Effector memory CD8-positive, alpha-beta T cell (primary cell): ENCODE results near the gene ISG20L2.

Experiments
- ATAC-seq: fragments of 150-1000 bp; cut with Tn5 transposase; replicated peaks from 2 replicates; pipeline ENCODE4 v1.10.0; 2021; ENCODE audit warnings: mild to moderate bottlenecking, moderate library complexity
- DNase-seq, 3 experiments: peaks; one replicate each; pipeline ENCODE4 v3.0.0; 2021
- H3K27ac Mint-ChIP-seq, 2 donors: one replicate each; pipeline ENCODE4 v1.8.0; 2022; ENCODE audit warnings: mild to moderate bottlenecking in 2 of 2, mixed read lengths in 2 of 2, moderate library complexity in 2 of 2
- H3K27me3 Mint-ChIP-seq, 2 donors: one replicate each; pipeline ENCODE4 v1.8.0; 2022; ENCODE audit warnings: mixed read lengths in 2 of 2
- H3K36me3 Mint-ChIP-seq: one replicate; pipeline ENCODE4 v1.8.0; 2022; ENCODE audit warnings: mild to moderate bottlenecking, moderate library complexity, mixed read lengths; ENCODE audit not compliant: insufficient read depth
- H3K4me1 Mint-ChIP-seq, 2 donors: one replicate each; pipeline ENCODE4 v1.8.0; 2022; ENCODE audit warnings: low read depth in 2 of 2, mixed read lengths in 2 of 2
- H3K4me3 Mint-ChIP-seq, 2 donors: one replicate each; pipeline ENCODE4 v1.8.0; 2022; ENCODE audit warnings: mild to moderate bottlenecking in 2 of 2, mixed read lengths in 2 of 2, moderate library complexity in 2 of 2
- H3K9me3 Mint-ChIP-seq, 2 donors: one replicate each; pipeline ENCODE4 v1.8.0; 2022; ENCODE audit warnings: mixed read lengths in 2 of 2

ISG20L2 gene

DNA sequence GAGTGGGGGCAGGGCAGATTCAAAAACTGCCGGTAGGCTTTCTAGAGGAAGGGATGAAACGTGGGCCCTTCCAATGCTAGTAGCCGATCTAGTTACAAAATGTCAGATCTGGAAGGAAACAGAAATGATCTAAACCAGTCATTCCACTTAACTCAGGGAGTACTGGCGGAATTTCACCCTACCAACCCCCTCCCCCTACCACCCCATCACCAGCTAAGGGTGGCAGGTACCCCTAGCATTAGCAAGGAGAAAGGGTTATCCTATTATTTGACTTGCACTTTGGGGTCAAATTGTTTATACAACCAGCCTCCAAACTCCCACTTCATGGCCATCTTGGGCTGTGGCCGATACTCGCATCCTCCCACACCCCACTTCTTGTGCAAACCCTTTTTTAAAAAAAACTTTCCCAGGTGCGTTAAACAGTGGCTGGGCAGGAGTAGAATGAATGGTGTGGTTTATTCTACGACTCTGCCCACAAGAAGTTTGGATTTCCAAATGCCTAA is 13.0 kb upstream of the ISG20L2 start:
- Mint-ChIP-seq H3K4me1 (peaks cover 30 to 39% of the 10 kb centered on the region in 2 donors), H3K4me3 (peak overlapping the region; percentile 95 to 99)
- ATAC-seq, result no peak

DNA sequence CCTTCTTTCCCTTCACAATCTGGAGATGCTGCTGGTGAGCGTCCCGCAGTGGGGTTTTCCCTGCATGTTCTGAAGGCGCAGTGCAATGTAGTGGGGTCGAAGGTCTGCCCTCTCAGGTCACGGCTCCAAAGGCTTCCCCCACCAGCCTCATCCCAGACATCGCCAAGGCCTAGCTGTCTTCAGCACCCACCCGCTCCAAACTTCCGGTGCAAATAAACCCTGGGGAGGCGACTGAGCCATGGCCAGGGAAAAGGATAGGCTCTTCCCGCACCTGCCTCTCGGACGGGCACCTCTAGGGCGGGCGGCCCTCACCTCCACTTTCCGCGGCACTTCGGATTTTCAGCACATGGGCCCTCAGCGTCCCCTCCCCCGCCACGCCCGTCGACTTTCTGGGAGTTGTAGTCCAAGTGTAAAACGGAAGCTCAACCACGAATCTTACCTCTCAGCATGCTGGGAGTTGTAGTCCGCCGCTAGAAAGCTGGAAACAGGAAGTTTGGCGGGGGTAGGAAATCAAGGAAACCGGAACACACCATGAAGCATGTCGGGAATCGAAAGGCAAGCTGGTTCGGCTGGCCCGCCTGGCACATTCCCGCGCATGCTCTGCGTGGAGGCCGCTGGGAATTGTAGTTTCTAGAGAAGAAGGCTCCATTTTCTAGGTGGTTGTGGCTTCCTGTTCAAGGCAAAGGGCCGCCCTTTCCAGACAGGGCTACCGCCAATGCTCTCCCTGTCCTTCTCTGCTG is 12.3 kb upstream of the ISG20L2 start, which contains the start of gene MRPL24:
TSS of gene MRPL24 (minus strand) at position 348 of the 740 bp plus-strand sequence. CDS start 2,384 bp downstream, outside the sequence.
- DNase-seq (peak; percentile 94 to 95 (median 95)), ATAC-seq (peak; percentile 91)
- Mint-ChIP-seq H3K27me3 (no peaks in the 10 kb centered on the region), H3K36me3 (peaks cover 34% of the 10 kb centered on the region), H3K27ac (peak within 1 kb of the TSS; percentile 97), H3K9me3 (peaks cover 0 to 2% of the 10 kb centered on the region in 2 donors), H3K4me3 (peak within 1 kb of the TSS; percentile 95 to 99), H3K4me1 (peaks cover 24 to 33% of the 10 kb centered on the region in 2 donors)

More for the DNA sequence above, 13.0 kb upstream of the ISG20L2 start:
- H3K27ac Mint-ChIP-seq, result peak overlapping the region; percentile 97
- peaks cover 0 to 2% of the 10 kb centered on the region in 2 donors for H3K9me3 Mint-ChIP-seq
- no peak for DNase-seq
- no peaks in the 10 kb centered on the region for H3K27me3 Mint-ChIP-seq
- peaks cover 34% of the 10 kb centered on the region for H3K36me3 Mint-ChIP-seq

DNA sequence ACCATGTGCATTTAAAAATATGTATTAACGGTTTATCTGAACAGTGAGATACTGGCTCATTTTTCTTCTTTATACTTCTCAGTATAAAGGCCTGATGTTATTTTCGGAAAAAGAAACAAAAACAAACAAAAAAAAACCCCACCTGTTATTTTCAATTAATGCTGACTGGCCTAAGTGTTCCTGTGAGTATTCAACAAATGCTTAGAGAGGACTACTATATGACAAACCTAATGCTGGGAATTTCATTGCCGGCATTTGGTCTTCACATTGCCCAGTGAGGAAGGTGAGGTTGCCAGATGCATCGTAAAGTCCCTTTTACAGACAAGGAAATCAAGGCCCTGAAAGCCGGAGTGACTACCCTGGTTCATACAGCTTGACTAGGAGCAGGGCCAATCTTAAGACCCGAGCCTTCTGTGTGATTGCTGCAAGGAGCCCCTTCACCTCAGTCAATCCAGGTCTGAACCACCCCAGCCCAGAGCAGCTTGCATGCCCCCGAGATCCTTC is 11.7 kb upstream of the ISG20L2 start:
- Mint-ChIP-seq H3K27me3 (no peaks in the 10 kb centered on the region), H3K27ac (peak overlapping the region; percentile 97), H3K4me3 (peak overlapping the region; percentile 95 to 99), H3K36me3 (peaks cover 32% of the 10 kb centered on the region), H3K9me3 (peaks cover 0 to 2% of the 10 kb centered on the region in 2 donors), H3K4me1 (peaks cover 18 to 27% of the 10 kb centered on the region in 2 donors)
- no peak for ATAC-seq
- no peak for DNase-seq

DNA sequence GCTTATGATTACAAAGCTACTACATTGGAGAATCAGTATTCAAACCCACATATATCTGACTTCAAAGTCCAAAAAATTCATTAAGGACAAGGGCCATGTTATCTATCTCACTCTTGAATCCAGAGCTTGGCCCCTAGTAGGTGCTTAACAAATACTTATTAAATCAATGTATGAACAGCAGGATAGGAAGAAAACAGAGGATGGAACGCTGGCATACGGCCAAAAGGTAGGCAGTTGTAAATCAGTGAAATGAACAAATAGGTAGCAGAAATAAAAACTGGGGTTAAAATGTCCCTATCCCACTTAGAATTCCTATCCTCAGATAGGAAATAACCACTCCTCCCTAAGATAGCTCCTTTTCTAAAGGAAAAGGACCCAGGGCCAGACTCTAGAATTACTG is 10.3 kb upstream of the ISG20L2 start:
- peaks cover 0 to 2% of the 10 kb centered on the region in 2 donors for H3K9me3 Mint-ChIP-seq
- H3K4me1 Mint-ChIP-seq, result peaks cover 17 to 20% of the 10 kb centered on the region in 2 donors
- no peaks in the 10 kb centered on the region for H3K27me3 Mint-ChIP-seq
- peaks cover 21% of the 10 kb centered on the region for H3K36me3 Mint-ChIP-seq
- no peak for ATAC-seq
- peak overlapping the region in 1 of 2 donors; percentile 24 for H3K4me3 Mint-ChIP-seq
- DNase-seq, result no peak
- H3K27ac Mint-ChIP-seq, result no peak overlapping the region

DNA sequence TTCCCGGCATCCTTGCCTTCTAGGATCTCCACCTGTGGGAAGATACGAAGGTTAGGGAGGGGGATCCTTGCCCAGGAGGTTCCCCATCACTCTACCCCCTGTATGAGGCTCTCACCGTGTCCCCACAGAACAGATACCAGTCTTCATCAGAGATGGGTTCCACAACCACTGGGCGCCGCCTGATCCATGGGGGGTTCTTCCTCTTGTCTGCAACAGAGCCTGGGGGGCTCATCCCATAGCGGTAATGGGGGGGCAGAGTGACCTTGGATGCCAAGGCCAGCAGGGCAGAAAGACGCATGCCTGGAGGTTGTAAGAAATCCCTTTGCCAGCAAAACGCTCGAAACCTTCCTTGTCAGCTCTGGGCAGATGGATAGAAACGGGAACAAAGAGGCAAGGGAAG is 9.8 kb upstream of the ISG20L2 start:
- no peak for DNase-seq
- H3K4me3 Mint-ChIP-seq, result no peak overlapping the region
- peaks cover 17 to 20% of the 10 kb centered on the region in 2 donors for H3K4me1 Mint-ChIP-seq
- H3K9me3 Mint-ChIP-seq, result peaks cover 0 to 2% of the 10 kb centered on the region in 2 donors
- H3K27ac Mint-ChIP-seq, result no peak overlapping the region
- no peak for ATAC-seq
- peaks cover 16% of the 10 kb centered on the region for H3K36me3 Mint-ChIP-seq
- H3K27me3 Mint-ChIP-seq, result no peaks in the 10 kb centered on the region

DNA sequence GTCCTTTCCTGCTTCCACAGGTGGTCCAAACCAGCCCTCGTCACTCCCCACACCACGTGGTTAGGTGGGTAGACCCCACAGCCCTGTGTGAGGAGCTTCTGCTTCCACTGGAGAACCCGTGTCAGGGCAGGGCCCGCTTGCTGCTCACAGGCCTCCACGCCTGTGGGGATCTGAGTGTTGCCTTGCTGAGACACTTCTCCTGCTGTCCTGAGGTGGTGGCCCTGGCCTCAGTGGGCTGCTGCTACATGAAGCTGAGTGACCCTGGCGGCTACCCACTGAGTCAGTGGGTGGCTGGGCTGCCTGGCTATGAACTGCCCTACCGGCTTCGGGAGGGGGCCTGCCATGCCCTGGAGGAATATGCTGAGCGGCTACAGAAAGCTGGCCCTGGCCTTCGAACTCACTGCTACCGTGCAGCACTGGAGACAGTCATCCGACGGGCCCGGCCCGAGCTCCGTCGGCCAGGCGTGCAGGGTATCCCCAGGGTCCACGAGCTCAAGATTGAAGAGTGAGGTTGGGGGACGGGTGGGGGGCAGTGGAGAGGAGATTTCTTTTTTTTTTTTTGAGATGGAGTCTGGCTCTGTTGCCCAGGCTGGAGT is 5.5 kb upstream of the ISG20L2 start:
- Mint-ChIP-seq H3K9me3 (no peaks in the 10 kb centered on the region), H3K4me1 (peaks cover 7 to 9% of the 10 kb centered on the region in 2 donors), H3K27me3 (no peaks in the 10 kb centered on the region), H3K4me3 (no peak overlapping the region), H3K36me3 (peaks cover 15% of the 10 kb centered on the region), H3K27ac (peak overlapping the region in 1 of 2 donors; percentile 53)
- ATAC-seq (no peak), DNase-seq (no peak)

DNA sequence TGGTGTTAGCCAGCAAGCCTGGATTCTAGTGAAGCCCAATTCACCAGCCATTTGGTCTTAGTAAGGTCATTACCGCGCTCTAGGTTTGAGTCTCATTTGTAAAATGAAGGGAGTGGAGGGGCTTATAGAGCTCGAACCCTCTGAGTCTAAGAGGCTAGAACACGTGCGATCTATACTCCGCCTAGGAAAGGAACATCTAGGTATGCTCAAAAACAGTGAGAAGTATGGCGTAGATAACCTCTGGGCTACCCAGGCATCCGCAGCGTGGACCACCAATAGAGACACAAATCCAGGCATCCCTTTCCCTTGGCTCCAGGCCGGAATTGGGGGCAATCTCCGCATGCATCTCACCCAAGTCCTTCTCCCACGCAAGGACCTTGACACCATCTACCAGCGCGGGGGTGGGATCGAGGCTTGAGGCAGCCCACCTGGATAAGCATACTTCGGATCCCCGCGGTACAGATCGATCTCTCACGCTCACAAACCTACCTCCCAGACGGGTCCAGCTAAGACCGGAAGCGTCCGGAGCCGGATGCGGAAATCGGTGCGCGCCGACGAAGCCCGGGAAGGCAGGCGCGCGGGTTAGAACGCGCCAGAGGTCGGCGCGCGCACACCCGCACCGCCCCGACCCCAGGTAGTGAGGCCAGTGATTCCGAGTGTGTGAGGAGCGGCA is 504 bp downstream of the ISG20L2 start, which contains the start of gene METTL25B:
TSS of gene METTL25B (plus strand) at position 544 of the 673 bp plus-strand sequence. CDS start 636 bp downstream, outside the sequence.
- peaks cover 19 to 23% of the 10 kb centered on the region in 2 donors for H3K4me1 Mint-ChIP-seq
- no peaks in the 10 kb centered on the region for H3K9me3 Mint-ChIP-seq
- H3K27me3 Mint-ChIP-seq, result no peaks in the 10 kb centered on the region
- peaks cover 36% of the 10 kb centered on the region for H3K36me3 Mint-ChIP-seq
- H3K27ac Mint-ChIP-seq, result no peak within 1 kb of the TSS
- peak in 2 of 3 experiments; percentile 58 to 60 for DNase-seq
- no peak within 1 kb of the TSS for H3K4me3 Mint-ChIP-seq
- ATAC-seq, result peak; percentile 56

DNA sequence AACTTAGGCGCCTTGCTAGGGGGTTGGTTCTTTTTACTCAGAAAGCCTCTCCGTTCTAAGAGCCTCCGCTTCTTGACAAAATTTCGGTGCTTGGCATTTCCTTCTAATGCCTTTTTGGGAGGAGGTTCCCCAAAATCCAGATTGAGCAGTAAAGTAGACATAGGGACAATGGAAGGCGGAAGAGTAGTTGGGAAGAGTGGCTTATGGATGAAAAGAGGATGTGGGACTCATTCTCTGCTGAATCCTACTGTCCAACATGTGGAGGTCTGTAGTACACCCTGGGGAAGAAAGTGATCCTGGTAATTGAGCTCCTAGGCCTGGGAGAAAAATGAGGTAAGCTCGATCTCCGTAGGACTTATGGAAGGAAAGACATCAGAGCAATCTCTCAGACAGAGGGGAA is 1.1 kb downstream of the ISG20L2 start:
- Mint-ChIP-seq H3K9me3 (no peaks in the 10 kb centered on the region), H3K4me3 (no peak overlapping the region), H3K4me1 (peaks cover 19 to 23% of the 10 kb centered on the region in 2 donors), H3K36me3 (peaks cover 40% of the 10 kb centered on the region), H3K27me3 (no peaks in the 10 kb centered on the region), H3K27ac (no peak overlapping the region)
- DNase-seq (no peak), ATAC-seq (no peak)

DNA sequence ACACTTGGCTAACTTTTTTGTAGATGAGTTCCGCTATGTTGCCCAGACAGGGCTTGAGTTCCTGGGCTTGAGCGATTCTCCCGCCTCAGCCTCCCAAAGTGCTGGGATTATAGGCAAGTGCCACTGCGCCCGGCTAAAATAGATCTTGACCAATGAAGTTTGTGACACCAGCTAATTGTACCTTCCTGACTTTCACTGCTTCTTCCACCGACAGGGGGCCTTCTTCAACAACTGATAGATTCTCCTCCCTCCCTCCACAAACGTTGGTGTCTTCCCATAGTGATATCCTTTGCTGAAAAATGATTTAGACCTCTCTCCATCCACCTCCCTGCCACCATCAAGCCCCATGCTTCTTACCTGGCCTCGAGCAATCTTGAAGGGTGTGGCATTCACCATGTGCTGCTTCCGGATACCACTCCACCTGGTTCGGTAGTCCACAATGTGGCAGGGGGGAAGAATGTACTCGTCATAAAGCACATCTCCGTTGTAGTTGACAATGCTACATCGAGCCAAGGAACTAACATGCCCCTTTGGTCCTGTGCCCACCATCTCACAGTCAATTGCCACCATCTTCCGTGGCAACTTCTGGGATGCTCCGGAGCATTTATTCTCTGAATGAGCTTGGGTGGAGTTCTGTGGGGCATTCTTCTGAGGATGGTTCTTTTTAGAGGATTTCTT is 1.9 kb downstream of the ISG20L2 start:
- ATAC-seq (no peak), DNase-seq (peak; percentile 38 to 56 (median 40))
- peaks cover 48% of the 10 kb centered on the region for H3K36me3 Mint-ChIP-seq
- no peaks in the 10 kb centered on the region for H3K27me3 Mint-ChIP-seq
- no peaks in the 10 kb centered on the region for H3K9me3 Mint-ChIP-seq
- H3K27ac Mint-ChIP-seq, result no peak overlapping the region
- H3K4me1 Mint-ChIP-seq, result peaks cover 19 to 23% of the 10 kb centered on the region in 2 donors
- H3K4me3 Mint-ChIP-seq, result no peak overlapping the region

DNA sequence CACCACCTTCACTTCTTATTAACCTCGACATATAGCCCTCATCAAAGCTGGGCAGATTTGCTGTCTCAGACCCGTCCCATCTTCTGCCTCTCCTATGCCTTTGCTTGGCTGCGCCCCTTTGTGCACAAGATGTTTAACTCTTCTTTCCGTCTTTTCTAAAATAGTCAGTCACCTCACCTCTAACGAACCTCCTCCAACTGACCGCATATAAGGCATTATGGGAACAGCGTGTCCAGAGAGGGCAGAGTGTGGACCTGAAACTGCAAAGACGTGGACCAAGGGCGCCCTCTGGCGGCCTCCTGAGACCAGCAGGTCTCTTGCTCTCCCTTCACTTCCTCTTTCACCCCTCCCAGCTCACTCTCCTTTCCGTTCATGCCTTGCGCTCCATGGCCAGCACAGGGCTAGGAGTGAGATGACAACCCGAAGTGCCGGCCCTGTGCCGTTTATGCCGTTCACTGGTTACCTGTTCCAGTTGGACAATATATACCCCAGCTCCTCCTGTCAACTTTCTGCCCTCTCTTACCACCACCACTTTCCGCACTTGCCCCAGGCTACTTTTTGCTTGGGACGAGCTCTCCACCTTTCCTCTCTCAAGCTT is 2.8 kb downstream of the ISG20L2 start:
- no peak overlapping the region for H3K4me3 Mint-ChIP-seq
- DNase-seq (peak; percentile 74 to 77 (median 76)), ATAC-seq (peak; percentile 17)
- H3K27ac Mint-ChIP-seq, result no peak overlapping the region
- H3K4me1 Mint-ChIP-seq, result peaks cover 21 to 23% of the 10 kb centered on the region in 2 donors
- peaks cover 54% of the 10 kb centered on the region for H3K36me3 Mint-ChIP-seq
- no peaks in the 10 kb centered on the region for H3K9me3 Mint-ChIP-seq
- no peaks in the 10 kb centered on the region for H3K27me3 Mint-ChIP-seq

DNA sequence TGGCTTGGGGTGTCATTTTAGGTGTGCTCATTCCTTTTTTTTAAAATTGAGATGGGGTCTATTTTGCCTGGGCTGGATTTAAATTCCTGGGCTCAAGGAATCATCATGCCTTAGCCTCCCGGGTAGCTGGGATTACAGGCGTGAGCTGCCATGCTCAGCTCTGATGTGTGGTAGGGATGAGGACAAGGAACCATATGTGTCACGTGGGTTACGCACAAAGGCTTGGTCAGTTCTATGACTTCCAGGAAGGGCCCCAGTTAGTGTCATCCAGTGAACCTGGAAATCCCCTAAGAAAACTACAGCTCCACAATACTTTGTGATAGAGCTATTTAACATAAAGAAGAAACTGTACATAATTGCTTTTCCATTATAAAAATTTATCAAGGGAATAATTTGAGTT is 7.0 kb downstream of the ISG20L2 start:
- Mint-ChIP-seq H3K36me3 (peaks cover 51% of the 10 kb centered on the region), H3K4me3 (no peak overlapping the region), H3K27ac (no peak overlapping the region), H3K9me3 (no peaks in the 10 kb centered on the region), H3K4me1 (peaks cover 10 to 19% of the 10 kb centered on the region in 2 donors), H3K27me3 (no peaks in the 10 kb centered on the region)
- no peak for ATAC-seq
- no peak for DNase-seq

DNA sequence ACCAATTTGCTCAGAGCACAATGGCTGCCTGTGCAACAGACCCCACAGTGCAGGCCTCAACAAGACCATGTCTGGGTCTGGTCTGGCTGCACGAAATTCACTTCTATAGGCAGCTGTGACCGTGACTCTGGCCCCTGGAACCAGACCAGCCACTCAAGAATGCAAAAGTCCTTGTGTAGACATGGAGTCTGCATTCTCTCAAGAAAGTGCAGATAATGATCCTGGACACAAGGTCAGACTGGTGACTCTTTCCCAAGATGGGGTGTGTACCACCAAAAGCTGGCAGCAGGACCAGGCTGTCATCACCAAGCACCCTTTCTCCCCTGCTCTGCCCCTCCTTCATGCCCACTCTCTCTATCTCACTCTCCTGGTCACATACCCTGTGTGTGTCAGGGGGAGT is 7.4 kb downstream of the ISG20L2 start:
- peaks cover 51% of the 10 kb centered on the region for H3K36me3 Mint-ChIP-seq
- ATAC-seq (no peak), DNase-seq (no peak)
- no peak overlapping the region for H3K27ac Mint-ChIP-seq
- no peaks in the 10 kb centered on the region for H3K27me3 Mint-ChIP-seq
- peaks cover 10 to 21% of the 10 kb centered on the region in 2 donors for H3K4me1 Mint-ChIP-seq
- H3K4me3 Mint-ChIP-seq, result no peak overlapping the region
- H3K9me3 Mint-ChIP-seq, result no peaks in the 10 kb centered on the region
